Measurements from ENCODE around the gene CD300LB.
"Not testable (repeated sequence)": the region's sequence is repeated elsewhere in the genome, so short reads cannot be mapped to it uniquely, and the experiment has no call there.

CD300LB gene

DNA sequence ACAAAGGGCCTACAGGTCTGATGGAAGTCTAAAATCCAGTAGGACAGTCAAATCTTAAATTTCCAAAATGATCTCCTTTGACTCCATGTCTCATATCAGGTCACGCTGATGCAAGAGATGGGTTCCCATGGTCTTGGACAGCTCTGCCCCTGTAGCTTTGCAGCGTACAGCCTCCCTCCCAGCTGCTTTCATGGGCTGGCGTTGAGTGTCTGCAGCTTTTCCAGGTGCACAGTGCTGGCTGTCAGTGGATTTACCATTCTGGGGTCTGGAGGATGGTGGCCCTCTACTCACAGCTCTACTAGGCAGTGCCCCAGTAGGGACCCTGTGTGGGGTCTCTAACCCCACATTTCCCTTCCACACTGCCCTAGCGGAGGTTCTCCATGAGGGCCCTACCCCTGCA lies 43.0 kb downstream of the CD300LB start:
- not testable (repeated sequence) for DNase-seq

- no peak for DNase-seq
Observed at GRCh38 chr17:74485841-74486240, 45.4 kb downstream of the CD300LB start.

GRCh38 chr17:74485022-74485743 lies 46.1 kb downstream of the CD300LB start:
- no peak for DNase-seq

GRCh38 chr17:74484066-74484465 lies 47.2 kb downstream of the CD300LB start:
- DNase-seq, result no peak

DNA sequence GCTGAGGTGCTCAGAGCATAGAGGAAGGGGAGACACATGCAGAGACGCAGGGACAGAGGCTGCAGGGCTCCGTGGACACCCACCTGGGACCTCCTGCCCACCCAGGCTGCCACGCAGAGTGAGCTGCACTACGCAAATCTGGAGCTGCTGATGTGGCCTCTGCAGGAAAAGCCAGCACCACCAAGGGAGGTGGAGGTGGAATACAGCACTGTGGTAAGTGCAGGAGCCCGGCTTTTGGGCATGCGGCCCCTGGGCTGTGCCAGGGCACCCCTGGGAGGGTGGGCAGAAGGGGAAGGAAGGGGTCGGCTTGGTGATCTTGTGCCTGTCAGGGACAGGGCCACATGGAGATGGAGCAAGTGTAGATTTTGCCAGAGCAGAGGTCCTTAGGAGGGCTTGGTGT lies 49.7 kb downstream of the CD300LB start:
- no peak for DNase-seq

- DNase-seq, result no peak
Observed at GRCh38 chr17:74480290-74480689, 51.0 kb downstream of the CD300LB start.

DNA sequence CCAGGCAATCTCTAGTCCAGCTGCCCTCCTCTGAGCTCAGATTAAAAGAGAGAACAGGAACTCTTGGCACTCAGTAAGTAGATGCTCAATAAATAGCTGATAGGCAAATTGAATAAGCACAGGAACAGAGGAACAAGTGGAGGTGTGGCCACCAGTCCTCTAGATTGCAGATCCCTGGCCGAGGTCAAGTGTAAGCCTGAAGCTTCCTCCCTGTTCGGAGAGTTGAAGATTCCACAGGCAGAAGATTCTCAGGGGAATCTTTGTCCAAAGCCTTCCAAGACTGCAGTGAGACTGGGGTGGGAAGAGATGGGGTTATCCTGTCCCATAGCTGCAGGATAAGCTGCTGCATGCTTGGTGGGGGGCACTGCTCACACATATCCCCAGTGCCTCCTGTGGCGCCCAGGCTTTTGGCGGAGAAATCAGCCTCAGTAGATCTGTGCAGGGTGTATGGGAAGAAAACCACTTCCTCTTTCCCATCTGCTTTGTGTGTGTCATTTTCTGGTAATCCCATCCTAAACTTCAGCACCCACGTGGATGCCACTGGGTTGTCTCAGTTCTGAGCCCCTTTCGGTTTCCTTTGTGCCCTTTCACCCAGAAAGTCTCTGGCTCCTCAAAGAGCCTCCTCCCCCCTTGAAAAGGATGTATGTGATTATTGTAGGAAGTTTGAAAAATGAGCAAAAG lies 52.7 kb downstream of the CD300LB start:
- DNase-seq, result peak; percentile 62

DNA sequence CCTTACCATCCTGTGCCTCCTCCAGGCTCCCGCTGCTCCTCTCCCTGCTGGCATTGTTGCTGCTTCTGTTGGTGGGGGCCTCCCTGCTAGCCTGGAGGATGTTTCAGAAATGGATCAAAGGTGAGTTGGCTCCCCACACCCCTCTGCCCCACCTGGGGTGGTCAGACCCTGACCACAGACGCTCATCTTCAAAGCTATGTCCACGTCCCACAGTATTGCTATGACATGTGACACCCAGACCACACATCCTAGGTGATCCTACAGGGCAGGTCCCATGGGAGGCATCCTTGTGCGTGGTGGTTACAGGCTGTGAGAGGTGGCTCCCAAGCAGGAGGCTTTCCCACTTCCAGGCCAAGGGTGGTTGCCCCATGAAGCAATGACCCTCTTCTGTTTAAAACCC lies 53.9 kb downstream of the CD300LB start:
- DNase-seq, result no peak

GRCh38 chr17:74475189-74475588 lies 56.1 kb downstream of the CD300LB start:
- DNase-seq, result no peak

DNA sequence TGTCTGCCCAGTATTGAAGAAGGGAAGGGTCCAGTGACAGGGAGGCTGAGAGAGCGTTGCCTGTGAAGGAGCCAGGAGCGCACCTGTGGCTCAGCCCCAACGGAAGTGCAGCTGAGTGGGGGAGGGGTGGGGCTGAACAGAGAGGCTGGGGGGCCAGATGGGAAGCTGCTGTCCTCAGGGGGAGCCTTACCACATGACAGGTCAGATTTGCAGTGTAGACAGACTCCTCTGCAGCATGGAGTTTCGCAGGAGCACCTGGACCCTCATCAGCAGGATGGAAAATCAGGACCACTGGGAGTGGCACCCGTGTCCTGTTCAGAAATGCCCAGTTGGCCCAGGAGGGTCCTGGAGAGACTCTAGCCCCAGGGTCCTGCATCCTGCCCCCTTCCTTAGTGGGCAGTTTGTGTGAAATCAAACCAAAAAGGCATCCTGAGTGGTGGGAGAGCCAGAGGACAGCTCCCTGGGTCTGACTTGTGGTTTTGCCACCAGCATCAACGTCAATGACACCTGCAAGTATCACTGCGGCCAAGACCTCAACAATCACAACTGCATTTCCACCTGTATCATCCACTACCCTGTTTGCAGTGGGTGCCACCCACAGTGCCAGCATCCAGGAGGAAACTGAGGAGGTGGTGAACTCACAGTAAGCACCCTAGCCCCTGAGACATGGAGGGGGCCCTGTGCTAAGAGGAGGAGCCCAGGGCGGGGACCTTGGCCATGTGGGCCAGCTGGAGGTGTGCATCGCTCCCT lies 57.1 kb downstream of the CD300LB start:
- peak; percentile 33 for DNase-seq

DNA sequence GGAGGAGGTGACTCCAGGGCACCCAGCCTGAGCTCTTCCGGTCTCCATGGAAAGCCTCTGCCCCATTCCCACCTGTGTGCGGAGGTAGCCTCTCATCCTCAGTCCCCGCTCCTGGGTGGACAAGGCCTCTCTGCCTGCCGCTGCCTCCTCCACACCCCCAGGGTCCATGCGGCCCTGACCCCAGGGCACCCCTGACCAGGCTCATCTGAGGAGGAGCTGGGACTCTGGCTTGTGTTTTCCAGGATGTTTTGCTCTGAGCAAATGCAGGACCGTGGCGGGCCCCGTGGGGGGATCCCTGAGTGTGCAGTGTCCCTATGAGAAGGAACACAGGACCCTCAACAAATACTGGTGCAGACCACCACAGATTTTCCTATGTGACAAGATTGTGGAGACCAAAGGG lies 58.0 kb downstream of the CD300LB start:
- no peak for DNase-seq

- no peak for DNase-seq
Observed at GRCh38 chr17:74472890-74473289, 58.4 kb downstream of the CD300LB start.

GRCh38 chr17:74471341-74471740 lies 59.9 kb downstream of the CD300LB start:
- DNase-seq, result no peak
